HG02973 (cell line): ENCODE data around the gene SEMG1.

Experiments
- ATAC-seq: cut with Tn5 transposase; IDR thresholded peaks from one replicate; pipeline ENCODE4 v1.9.1; 2021; ENCODE audit warnings: moderate library complexity; ENCODE audit not compliant: unreplicated experiment

The SEMG1 gene, protein sequence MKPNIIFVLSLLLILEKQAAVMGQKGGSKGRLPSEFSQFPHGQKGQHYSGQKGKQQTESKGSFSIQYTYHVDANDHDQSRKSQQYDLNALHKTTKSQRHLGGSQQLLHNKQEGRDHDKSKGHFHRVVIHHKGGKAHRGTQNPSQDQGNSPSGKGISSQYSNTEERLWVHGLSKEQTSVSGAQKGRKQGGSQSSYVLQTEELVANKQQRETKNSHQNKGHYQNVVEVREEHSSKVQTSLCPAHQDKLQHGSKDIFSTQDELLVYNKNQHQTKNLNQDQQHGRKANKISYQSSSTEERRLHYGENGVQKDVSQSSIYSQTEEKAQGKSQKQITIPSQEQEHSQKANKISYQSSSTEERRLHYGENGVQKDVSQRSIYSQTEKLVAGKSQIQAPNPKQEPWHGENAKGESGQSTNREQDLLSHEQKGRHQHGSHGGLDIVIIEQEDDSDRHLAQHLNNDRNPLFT

DNA sequence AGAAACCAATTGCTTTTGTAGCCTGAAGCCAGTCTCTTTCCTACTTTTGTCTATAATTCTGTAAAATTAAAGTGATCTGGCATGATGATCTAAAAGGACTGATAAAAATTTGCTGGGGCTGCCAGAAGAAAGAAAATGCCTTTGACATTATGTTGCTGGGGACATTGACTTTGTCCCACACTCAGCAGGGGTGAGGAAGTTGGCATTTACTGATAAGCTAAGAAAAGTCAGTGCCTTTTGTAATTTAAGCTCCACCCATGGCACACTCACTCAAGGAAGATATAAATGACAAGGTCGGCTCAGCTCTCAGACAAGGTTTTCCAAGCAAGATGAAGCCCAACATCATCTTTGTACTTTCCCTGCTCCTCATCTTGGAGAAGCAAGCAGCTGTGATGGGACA lies at the start of gene SEMG1:
Gene SEMG1, plus strand, starts transcription at position 309 of the 400 bp plus-strand sequence. Its CDS starts 21 bp downstream, at position 330.
- no peak for ATAC-seq

DNA sequence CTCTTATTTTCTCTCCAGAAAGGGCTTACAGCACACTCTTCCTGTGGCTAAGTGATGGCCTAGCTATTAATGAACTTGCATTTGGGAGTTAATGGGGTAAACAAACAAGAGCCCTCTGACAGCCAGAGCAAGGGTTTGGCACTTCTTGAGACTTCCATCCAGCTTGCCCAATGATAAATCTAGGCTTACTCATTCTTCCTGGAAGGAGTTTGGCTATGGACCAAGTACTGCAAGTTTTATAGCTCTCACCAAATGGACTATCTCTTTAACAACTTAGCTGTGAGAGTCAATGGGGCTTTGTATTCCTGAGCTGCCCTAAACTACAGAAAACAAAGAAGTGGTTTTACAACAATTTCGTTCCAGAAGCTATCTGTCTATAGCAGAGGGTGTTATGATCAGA lies 48.9 kb upstream of the SEMG1 start:
- no peak for ATAC-seq

DNA sequence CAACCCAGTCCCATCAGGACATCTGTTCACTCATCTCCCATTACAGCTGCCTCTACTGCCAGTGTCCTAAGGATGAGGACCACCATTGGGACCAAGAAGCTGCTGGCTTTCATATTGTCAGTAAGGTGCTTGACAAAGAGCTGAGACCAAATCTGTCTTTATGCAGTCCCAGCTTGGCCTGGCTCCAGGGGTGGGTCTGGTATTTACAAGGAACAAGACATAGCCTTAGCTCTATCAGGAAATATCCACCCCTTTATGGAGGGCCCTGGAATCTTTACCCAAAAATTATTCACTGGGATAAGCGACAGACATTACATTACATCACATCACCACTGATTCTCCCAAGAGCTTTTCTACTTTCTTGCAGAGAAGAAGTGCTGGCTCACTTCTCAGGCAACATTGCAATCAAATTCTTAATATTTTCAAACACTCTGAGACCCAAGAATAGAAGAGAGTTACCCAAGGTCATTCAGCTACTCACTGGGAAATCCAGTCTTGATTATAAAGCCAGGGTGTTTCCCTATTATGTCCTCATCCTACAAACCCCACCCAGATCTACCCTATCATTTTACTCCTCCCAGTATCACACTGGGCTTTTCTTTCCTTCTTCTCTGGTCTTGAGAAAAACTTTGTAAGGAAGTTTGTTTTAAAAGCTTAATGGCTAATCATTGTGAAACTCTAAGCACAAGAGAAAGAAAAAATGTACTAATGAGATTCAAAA lies 43.6 kb upstream of the SEMG1 start:
- no peak for ATAC-seq

DNA sequence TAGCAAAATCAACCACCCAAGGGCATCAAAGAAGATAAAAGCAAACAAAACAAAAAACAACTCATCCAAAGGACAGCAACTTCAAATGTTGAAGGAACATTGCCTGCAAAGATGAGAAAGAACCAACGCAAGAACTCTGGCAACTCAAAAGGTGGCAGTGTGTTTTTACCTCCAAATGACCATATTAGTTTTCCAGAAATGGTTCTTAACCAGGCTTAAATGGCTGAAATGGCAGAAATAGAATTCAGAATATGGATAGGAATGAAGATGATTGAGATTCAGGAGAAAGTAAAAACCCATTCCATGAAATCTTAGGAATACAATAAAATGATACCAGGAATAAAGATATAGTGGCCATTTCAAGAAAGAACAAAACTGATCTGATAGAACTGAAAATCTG lies 41.9 kb upstream of the SEMG1 start:
- ATAC-seq = no peak

DNA sequence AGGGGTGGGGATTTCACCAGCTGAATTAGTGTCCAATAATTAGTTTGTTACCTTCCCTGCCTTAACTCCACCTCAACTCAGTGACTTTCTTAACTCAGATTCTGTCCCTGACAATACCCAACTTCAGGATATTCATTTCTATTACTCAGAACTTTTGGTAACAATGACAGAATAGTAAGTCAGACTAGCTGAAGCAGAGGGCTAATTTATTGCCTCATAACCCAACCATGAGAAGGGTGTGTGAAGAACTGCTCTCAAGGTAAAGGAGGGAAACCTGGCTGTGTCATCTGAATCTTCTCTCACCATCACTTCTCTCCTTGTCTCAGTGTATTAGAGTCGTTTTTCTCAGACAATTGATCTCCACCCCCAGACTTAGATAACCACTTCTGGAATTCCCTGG lies 33.3 kb upstream of the SEMG1 start:
- ATAC-seq = no peak

DNA sequence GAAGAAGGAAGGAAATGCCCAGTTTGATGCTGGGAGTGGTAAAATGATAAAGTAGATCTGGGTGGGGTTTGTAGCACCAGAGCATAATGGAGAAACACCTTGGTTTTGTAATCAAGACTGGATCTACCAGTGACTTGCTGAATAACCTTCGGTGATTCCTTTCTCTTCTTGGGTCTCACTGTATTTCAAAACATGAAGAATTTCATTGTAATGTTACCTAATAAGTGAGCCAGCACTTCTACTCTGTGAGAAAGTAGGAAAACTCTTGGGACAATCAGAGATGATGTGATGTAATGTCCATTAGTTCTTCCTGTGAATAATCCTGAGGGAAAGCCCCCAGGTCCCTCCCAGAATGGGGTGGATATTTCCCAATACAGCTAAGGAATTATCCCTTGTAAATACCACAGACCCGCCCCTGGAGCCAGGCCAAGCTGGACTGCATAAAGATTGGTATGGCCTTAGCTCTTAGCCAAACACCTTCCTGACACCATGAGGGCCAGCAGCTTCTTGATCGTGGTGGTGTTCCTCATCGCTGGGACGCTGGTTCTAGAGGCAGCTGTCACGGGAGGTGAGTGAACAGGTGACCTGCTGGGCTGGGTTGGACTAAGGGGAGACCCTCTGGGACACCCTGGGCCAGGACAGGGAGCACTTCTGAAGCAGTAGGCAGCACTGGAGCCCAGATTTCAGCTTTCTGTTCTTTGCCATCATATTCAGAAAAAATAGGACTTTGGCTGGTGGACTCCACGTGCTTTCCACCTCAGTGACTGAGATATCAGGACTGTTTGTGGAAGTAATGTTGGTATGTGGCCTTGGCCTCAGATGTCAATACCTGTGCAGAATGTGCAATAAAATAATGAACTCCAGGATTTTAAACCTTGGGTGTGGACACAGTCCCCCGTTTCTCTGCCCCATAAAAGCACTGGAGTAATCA lies 32.1 kb upstream of the SEMG1 start, which contains the start of gene PI3:
Gene PI3, plus strand, starts transcription at position 469 of the 931 bp plus-strand sequence. Its CDS starts 21 bp downstream, at position 490.
- ATAC-seq = no peak

DNA sequence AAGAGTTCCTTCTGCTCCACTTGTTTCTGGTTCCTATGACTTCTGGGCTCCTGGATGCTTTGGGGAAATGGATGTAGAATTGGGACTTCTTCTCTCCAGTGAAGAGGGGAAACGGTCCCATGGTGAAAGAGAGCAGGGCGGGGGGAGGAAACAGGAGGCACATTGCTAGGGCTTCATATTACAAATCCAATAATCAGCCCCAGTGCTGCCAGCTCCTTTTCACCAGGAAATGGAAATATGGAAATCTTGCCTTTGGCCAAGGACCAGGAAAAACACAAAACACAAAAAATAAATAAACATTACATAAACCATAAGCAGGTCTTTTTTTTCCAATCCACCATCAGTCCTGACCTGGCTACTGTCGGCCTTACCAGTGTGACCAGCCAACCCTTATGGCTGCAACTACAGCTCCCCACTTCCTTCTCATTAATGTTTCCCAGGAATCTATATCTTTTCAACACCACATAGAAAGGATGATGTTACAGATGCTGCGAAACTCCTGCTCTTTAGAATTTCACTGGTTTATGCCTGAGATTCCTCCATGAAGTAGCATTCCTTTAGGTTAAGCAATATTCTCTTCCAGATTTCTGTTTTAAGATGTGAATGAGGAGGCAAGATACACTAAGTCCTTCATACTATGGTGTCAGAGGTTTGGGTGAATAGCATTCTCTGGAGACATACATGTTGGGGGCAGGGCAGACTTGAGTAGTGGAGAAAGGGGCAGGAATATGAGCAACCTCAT lies 30.1 kb upstream of the SEMG1 start:
- ATAC-seq = no peak

DNA sequence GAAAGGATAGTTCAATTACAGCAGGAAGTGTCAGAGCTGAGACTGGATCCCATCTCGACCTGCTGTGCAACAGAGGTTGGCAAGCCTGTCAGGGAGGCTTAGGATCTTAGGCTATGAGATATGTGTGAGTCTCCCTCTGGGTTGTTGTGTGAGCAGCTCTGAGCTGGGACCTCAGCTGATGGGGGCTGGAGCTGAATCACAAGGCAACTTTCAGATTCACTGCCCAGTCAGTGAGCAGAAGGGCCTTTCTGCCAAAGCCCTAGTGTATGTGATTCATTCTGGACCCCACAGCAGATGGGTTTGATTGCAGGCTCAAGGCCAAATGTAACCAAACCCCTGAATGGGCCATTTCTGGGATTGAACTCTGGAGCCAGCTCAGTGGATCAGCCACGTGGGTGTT lies 27.7 kb upstream of the SEMG1 start:
- no peak for ATAC-seq

DNA sequence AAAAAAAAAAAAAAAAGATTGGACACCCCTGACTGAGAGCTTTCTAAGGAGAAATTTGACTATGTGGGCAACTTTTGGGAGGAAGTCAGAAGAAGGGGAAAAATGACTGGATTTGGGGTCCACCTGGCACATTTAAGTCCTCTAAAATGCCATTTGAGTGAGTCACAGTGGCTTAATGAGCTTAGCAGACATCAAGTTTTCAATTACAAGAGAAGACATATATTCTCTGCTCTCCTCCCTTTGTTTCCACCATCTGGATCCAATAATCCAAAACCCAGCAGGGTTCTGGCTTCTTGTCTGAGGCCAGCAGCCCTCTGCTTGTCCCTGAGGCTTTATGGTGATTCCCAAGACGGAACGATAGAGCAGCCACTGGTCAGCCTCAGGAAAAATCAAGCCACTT lies 25.2 kb upstream of the SEMG1 start:
- ATAC-seq = no peak

DNA sequence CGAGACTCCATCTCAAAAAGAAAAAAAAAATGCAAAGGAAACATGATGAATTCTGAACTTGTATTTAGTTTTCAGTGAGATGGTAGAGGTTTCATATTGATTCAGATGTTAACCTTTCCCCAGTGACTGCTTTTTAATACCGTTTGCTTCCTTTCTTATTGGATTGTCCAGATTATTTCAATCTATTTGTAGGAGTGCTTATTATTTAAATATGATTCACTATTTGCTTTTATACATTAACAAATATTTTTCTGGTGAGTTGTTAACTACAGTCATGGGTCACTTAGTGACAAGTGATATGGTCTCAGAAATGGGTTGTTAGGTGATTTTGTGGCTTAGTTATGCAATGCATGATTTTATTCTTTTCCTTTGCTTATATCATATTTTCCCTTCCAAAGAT lies 23.7 kb upstream of the SEMG1 start:
- ATAC-seq = no peak

DNA sequence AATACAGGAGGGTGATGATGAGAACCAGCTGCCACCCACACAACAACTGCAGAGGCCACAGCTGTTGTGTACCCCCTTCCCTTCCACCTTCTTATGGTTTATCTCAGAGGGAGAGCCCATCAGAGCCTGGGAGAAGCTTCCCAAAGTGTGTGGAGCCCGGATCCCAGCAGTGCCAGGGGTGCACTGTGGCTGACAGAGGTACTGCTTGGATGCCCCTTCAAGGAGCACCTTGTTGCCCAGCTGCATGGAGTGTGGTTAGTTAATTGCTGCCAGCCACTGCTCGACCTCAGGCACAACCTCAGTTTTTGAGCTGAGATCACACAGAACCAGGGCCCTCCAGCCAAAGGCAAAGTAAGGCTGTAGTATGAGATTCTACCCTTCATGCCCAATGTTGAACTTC lies 19.1 kb upstream of the SEMG1 start:
- ATAC-seq = no peak

DNA sequence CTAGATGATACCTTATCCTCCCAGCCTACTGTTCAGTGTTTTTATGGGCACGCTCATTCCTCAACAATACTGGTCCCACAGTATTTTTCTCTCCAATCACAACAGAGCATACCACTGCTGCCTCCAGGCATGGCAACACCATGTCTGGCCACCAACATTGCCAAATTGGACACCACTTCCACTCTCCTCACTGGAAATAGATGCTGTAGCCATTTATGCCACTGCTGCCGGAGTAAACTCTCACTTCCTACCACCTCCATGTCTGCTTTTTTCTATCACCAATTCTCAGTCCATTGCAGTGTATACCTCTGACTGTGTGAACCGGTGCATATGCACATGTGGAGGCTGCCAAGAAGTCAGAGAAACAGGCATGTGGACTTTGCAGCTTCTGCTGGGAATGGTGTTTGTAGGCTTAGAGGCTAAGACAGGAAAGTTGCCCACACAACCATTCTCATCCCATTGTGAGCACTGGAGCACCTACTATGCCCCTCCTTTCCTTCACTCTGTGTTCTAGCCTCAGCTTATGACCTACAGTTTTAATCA lies 17.7 kb upstream of the SEMG1 start:
- ATAC-seq = no peak

DNA sequence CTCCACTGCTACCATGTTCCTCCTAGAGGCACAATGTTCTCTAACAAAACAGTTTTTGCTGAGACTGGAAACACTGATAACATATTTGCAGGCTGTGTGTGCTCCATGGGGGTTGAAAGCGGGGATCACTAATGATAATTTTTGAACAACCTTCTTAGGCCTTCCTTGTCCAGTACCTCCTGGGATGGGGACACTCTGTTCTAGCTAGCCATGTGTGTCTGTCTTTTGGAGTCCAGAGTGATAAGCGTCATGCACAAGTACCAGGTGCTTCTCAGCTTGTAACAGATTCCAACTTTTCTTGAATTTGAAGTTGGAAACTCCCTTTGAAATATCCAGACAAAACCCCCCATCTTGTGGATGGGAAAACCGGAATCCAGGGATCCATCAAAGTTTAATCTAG lies 17.0 kb upstream of the SEMG1 start:
- no peak for ATAC-seq

DNA sequence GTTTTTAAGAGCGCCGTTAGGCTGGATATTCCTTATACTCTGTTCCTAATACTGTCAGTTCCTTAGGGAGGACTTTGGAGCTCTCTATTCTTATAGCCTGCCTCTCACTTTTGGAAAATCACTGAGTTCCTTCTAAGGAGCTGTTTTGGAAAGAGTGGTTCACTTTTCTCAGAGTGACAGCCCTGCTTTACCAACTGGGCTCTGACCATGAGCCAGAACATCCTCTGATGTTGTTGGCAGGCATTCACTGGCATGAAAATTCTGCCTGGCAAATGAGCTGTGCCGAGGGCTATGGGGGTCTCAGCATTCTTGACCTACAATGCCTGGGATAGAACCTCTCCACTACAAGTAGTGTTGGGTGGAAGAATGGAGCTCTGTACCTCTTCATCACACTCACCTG lies 14.9 kb upstream of the SEMG1 start:
- no peak for ATAC-seq

DNA sequence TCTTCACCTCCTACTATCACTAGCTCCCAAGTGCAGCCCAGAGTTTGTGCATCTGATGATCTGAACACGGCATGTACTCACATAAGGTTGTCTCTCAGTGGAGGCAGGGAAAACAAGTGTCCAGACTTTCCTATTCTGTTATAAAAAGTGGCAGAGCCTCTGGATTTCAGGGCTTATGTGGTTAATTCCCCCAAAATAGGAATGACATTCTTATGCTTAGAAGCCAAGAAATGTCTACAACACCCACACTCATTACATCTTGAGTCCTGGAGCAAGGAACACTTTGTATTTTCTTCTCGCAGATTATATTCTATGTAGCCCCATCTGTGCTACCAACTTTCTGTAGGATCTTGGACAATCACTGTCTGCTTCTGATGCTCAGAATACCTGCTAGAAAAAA lies 13.5 kb upstream of the SEMG1 start:
- ATAC-seq = no peak

DNA sequence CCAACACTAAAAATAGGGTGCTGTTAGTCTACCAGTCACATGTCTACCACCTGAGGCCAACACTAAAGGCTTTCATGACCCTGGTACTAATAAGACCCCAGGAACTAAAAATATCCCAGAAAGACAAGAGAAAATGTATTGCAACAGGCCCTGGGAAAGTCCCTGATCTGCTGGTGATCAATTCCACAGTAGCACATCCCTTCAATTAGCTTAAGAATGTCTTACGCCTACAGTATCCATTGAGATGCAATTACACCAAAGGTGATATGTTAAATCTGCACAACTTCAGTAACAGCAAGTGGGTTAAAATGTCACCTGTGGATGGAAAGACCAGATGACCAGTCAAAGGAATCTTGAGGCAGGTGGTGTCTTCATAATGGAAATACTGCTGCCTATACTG lies 3.1 kb downstream of the SEMG1 start:
- no peak for ATAC-seq

DNA sequence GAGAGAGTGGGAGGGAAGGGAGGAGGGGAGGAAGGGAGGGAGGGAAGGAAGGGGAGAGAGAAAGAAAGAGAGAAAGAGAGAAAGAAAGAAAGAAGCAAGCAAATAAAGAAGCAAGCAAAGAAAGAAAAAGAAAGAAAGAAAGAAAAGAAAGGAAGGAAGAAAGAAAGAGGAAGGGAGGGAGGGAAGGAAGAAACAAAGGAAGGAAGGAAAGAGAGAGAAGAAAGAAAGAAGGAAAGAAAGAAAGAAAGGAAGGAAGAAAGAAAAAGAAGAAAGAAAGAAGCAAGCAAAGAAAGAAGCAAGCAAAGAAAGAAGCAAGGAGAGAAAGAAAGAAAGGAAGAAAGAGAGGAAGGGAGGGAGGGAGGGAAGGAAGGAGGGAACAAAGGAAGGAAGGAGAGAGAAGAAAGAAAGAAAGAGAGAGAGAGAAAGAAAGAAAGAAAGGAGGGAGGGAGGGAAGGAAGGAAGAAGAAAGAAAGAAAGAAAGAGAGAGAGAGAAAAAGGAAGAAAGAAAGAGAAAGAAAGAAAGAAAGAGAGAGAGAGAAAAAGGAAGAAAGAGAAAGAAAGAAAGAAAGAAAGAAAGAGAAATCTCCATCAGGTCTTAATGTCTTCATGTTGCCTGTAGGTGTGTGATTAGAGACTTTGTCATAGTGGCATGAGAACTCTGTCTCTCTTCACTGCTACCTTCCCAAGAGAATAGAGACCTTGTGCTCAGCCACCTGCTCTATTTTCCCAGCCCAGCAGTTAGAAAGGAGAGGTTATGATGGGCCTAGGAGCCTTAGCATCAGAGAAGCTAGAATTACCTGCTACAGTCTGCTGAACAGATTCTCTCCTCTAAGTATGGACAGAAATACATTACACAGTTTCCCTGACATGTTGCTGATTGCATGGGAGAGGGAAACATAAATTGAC lies 5.0 kb downstream of the SEMG1 start:
- no peak for ATAC-seq

DNA sequence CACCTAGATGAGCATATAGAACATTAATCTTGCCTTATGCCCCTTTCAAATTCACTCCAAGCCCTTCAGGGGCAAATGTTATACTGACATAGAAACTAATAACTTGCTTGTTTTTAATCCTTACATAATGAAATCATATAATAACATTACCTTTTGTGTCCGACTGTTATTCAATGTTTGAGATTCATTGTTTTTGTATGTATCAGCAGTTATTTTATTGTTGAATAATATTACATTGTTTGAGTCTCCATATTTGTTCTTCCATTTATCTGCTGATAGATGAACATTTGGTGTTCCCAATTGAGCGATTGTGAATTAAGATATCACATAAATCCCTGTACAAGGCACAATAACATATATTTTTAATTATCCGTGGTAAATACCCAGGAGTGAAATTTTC lies 6.0 kb downstream of the SEMG1 start:
- no peak for ATAC-seq

DNA sequence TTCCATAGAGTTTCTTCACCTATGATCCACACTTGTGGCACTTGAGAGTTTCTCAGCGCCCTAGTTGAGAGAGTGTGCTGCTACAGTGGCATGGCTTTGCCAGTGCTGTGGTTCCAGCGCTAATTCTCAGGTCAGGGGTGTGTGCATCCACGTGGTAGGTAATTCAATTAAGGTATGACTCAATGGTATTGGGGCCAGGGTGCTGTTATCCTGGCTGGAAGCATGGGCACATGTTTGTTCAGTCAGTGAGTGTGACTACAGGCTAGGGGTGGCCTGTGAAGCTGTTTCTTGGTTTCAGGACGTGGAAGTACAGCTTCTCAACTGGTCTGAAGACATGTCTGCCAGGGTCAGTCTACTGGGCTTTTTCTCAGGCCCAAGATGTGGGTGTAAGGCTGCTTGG lies 11.3 kb downstream of the SEMG1 start:
- no peak for ATAC-seq
